ENCODE data around the gene CCDC47. TPM values are rescaled to one million over a fixed set of nuclear protein-coding genes. Genes with fewer than 3 reads are reported as not detected.

CCDC47 gene
- polyA plus RNA-seq, 1 donor (not counting 4 experiments of a cell fraction or from before 2014, with no cell fraction given) = 86.4 TPM

- Histone ChIP-seq H3K36me3 (ENCODE audit: control insufficient read depth in 2 of 2, extremely low read depth in 1 of 2, insufficient read depth in 2 of 2, low read length in 2 of 2) (peaks cover 4 to 5% of the 10 kb centered on the region in 2 experiments), H3K27ac (ENCODE audit: control insufficient read depth, insufficient read depth, low read length) (no peak overlapping the region), H3K4me2 (ENCODE audit: control insufficient read depth, extremely low read depth, insufficient read depth, low read depth, low read length) (no peak overlapping the region), H4K20me1 (ENCODE audit: control insufficient read depth, extremely low read depth, insufficient read depth, low read length) (no peaks in the 10 kb centered on the region), H3K4me1 (ENCODE audit: control insufficient read depth, extremely low read depth, insufficient read depth, low read length) (no peaks in the 10 kb centered on the region), H3K79me2 (ENCODE audit: control insufficient read depth, insufficient read depth, low read length) (no peaks in the 10 kb centered on the region), H3K9me3 (ENCODE audit: control insufficient read depth, low read depth, low read length) (no peaks in the 10 kb centered on the region), H3K9ac (ENCODE audit: control insufficient read depth, extremely low read depth, insufficient read depth, low read length) (no peak overlapping the region), H2AFZ (ENCODE audit: control insufficient read depth, low read length) (no peak overlapping the region), H3K9me1 (ENCODE audit: control insufficient read depth, extremely low read depth, insufficient read depth, low read length) (no peaks in the 10 kb centered on the region), H3K27me3 (ENCODE audit: control insufficient read depth, extremely low read depth, insufficient read depth, low read length) (no peaks in the 10 kb centered on the region), H3K4me3 (ENCODE audit: control insufficient read depth in 2 of 3, extremely low read depth in 1 of 3, insufficient read depth in 2 of 3, low read depth in 1 of 3, low read length in 3 of 3) (no peak overlapping the region)
- FAIRE-seq (no peak), DNase-seq (ENCODE audit: low read depth, low spot score) (no peak)
- dilution Hi-C loops (cut with MboI; ENCODE audit: extremely low pct_ligation_motif_present, low sequenced_read_pairs) = no loop called here
- TF ChIP-seq CTCF (optimal IDR thresholded peaks at IDR 0.05 in 1 of 3, IDR thresholded peaks at IDR 0.05 in 1 of 3, conservative IDR thresholded peaks at IDR 0.05 in 1 of 3; ENCODE audit: extremely low read depth in 1 of 3, insufficient read depth in 2 of 3, low read length in 3 of 3) = no peak
- TF ChIP-seq EZH2 (IDR thresholded peaks at IDR 0.05; ENCODE audit: low read length) = no peak
Observed at GRCh38 chr17:63698381-63698885, 75.0 kb downstream of the CCDC47 start.

DNA sequence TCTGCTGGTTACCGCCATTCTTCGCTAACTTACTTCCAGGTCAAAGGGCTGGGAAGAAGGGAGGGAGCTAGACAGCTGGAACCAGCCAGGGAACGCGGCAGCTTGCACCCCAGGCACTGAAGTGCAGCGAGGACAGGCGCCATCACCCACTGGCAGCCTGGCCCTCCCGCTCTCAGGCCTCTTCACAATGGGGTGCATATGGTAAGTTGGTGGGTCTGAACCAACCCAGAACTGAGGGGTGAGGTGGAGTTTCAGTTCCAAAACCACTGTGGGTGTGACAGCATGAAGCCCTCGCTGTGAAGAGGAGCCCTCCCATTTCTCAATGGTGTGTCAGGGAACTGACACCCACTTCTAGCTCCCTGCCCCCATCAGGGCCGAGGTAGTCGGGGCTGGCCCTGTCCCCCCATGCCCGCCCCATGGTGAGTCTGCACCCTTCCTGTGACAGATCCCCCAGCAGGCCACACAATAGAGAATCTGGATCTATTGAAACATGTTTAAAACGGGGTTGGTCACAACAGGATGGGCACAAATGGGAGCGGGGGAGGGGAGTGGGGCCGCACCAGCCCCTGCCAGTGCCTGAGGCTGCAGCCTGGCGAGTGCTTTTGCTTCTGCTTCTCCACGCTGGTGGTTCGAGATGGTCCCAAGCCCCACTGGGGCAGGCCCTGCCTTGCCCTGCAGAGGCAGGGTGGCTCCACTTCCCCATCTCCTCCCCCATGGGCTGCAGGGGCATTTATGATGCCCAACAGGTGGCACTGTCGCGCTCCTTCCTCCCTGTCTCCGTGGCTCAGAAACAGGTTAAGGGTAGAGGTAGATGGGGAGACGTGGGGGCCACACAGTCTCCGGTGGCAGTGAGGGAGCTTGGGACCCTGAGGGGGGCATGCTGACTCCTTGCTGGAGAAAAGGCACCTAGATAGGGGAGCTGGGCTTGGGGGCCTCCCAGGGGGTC is 75.8 kb downstream of the CCDC47 start:
- H3K4me2 ChIP-seq (ENCODE audit: control insufficient read depth, extremely low read depth, insufficient read depth, low read depth, low read length) = no peak overlapping the region
- peak; percentile 67 to 86 (median 80) for TF ChIP-seq CTCF (optimal IDR thresholded peaks at IDR 0.05 in 1 of 3, IDR thresholded peaks at IDR 0.05 in 1 of 3, conservative IDR thresholded peaks at IDR 0.05 in 1 of 3; ENCODE audit: extremely low read depth in 1 of 3, insufficient read depth in 2 of 3, low read length in 3 of 3)
- TF ChIP-seq EZH2 (IDR thresholded peaks at IDR 0.05; ENCODE audit: low read length) = no peak
- H3K79me2 ChIP-seq (ENCODE audit: control insufficient read depth, insufficient read depth, low read length) = no peaks in the 10 kb centered on the region
- no peak overlapping the region for H2AFZ ChIP-seq (ENCODE audit: control insufficient read depth, low read length)
- H3K27ac ChIP-seq (ENCODE audit: control insufficient read depth, insufficient read depth, low read length) = no peak overlapping the region
- H3K9ac ChIP-seq (ENCODE audit: control insufficient read depth, extremely low read depth, insufficient read depth, low read length) = no peak overlapping the region
- dilution Hi-C loops (cut with MboI; ENCODE audit: extremely low pct_ligation_motif_present, low sequenced_read_pairs) = no loop called here
- H3K4me3 ChIP-seq (ENCODE audit: control insufficient read depth in 2 of 3, extremely low read depth in 1 of 3, insufficient read depth in 2 of 3, low read depth in 1 of 3, low read length in 3 of 3) = no peak overlapping the region
- H3K27me3 ChIP-seq (ENCODE audit: control insufficient read depth, extremely low read depth, insufficient read depth, low read length) = no peaks in the 10 kb centered on the region
- DNase-seq (ENCODE audit: low read depth, low spot score) (no peak), FAIRE-seq (peak; percentile 13)
- no peaks in the 10 kb centered on the region for H3K9me3 ChIP-seq (ENCODE audit: control insufficient read depth, low read depth, low read length)
- H3K9me1 ChIP-seq (ENCODE audit: control insufficient read depth, extremely low read depth, insufficient read depth, low read length) = no peaks in the 10 kb centered on the region
- no peaks in the 10 kb centered on the region for H4K20me1 ChIP-seq (ENCODE audit: control insufficient read depth, extremely low read depth, insufficient read depth, low read length)
- no peaks in the 10 kb centered on the region for H3K4me1 ChIP-seq (ENCODE audit: control insufficient read depth, extremely low read depth, insufficient read depth, low read length)
- H3K36me3 ChIP-seq (ENCODE audit: control insufficient read depth in 2 of 2, extremely low read depth in 1 of 2, insufficient read depth in 2 of 2, low read length in 2 of 2) = peaks cover 1 to 5% of the 10 kb centered on the region in 2 experiments
